Sigmoid colon (tissue), 7 donors: ENCODE data around the gene EFEMP1. TPM values are rescaled to one million over a fixed set of nuclear protein-coding genes. Genes with fewer than 3 reads are reported as not detected.

Experiments used
- DNase-seq: peaks from one replicate; pipeline ENCODE4 v3.0.0-alpha.2; 2019
- H3K27ac ChIP-seq, 4 donors: fragments of 200-600 bp; sonication (generic); one replicate each; pipeline ENCODE4 v1.5.1; 2016 to 2019; ENCODE audit warnings: mild to moderate bottlenecking in 1 of 4
- H3K27me3 ChIP-seq, 3 donors: fragments of 200-600 bp; sonication (generic); one replicate each; pipeline ENCODE4 v1.5.1; 2019; ENCODE audit warnings: mild to moderate bottlenecking in 1 of 3
- H3K36me3 ChIP-seq, 4 donors: fragments of 200-600 bp; sonication (generic); one replicate each; pipeline ENCODE4 v1.5.1; 2016 to 2019
- H3K4me1 ChIP-seq, 4 donors: fragments of 200-600 bp; sonication (generic); one replicate each; pipeline ENCODE4 v1.5.1; 2017 to 2019
- H3K4me3 ChIP-seq, 4 donors: fragments of 200-600 bp; sonication (generic); one replicate each; pipeline ENCODE4 v1.5.1; 2017 to 2019; ENCODE audit warnings: mild to moderate bottlenecking in 2 of 4, moderate library complexity in 1 of 4
- H3K9me3 ChIP-seq, 4 donors: fragments of 200-600 bp in 3 of 4; sonication (generic) in 3 of 4; one replicate each; pipeline versions ENCODE4 v1.5.1 to v1.6.1; 2013 to 2019
- CTCF ChIP-seq, 4 experiments: fragments of 450-650 bp in 3 of 4; fragments of 200-600 bp in 1 of 4; IDR thresholded peaks; one replicate each; pipeline ENCODE4 v1.5.1; 2016 to 2019; ENCODE audit warnings: antibody characterized with exemption in 4 of 4, mild to moderate bottlenecking in 3 of 4, moderate library complexity in 2 of 4
- EP300 ChIP-seq, 4 donors: sonication (generic); formaldehyde crosslinking; IDR thresholded peaks; one replicate each; pipeline ENCODE4 v1.6.1; 2017; ENCODE audit warnings: antibody characterized with exemption in 4 of 4
- POLR2A ChIP-seq, 2 donors: fragments of 450-650 bp; IDR thresholded peaks; one replicate each; pipeline ENCODE4 v1.6.1; 2016; ENCODE audit warnings: antibody characterized with exemption in 2 of 2, mild to moderate bottlenecking in 2 of 2, moderate library complexity in 2 of 2
- POLR2AphosphoS5 ChIP-seq, 4 donors: sonication (generic); formaldehyde crosslinking; IDR thresholded peaks; one replicate each; pipeline ENCODE4 v1.6.1; 2017; ENCODE audit warnings: antibody characterized with exemption in 4 of 4
- WGBS, 2 donors: extraction: QIAGEN DNeasy Blood & Tissue Kit; methylation state at CpG; one replicate each; pipeline ENCODE4 v1.1.7; 2013; 5-methylcytosine and 5-hydroxymethylcytosine counted together
- intact Hi-C: fragments of 100-400 bp; cut with DNase I; formaldehyde crosslinking; loops from one replicate; pipeline ENCODE4 v1.15.1; 2023
- polyA plus RNA-seq, 3 donors: library from polyadenylated mRNA; stranded (reverse); fragments of 200-250 nt; gene quantifications; one replicate each; pipeline ENCODE4 v1.2.3, GENCODE V29; 2013
- total RNA-seq, 4 donors: library from RNA; depleted of rRNA; stranded (reverse); fragments of >200 nt; gene quantifications; one replicate each; pipeline ENCODE4 v1.1.0, GENCODE V29; 2016
- donor health status: healthy with polysubstance abuse.
- donor health status: Bipolar disorder and iron deficiency.
- donor health status: healthy.

The EFEMP1 gene
- total and polyA plus RNA-seq, 7 donors: 5.3 to 111 (median 37.7) TPM

- WGBS, 2 donors: 15 to 26% methylated on average over 19 of the region's 19 CpGs
- TF ChIP-seq POLR2AphosphoS5 (IDR thresholded peaks at IDR 0.05): peak in 1 of 4 donors; percentile 7
- no peak for TF ChIP-seq POLR2A (IDR thresholded peaks at IDR 0.05)
- TF ChIP-seq CTCF (IDR thresholded peaks at IDR 0.05): no peak
- no peak for TF ChIP-seq EP300 (IDR thresholded peaks at IDR 0.05)
- no peak for DNase-seq
- peak overlapping the region; percentile 34 to 58 (median 53) for H3K4me3 ChIP-seq
- peak overlapping the region in 2 of 4 donors; percentile 48 to 66 for H3K27ac ChIP-seq
- peaks cover 6 to 44% (median 7%) of the 10 kb centered on the region in 3 donors for H3K27me3 ChIP-seq
- no peaks in the 10 kb centered on the region for H3K36me3 ChIP-seq
- H3K4me1 ChIP-seq: peaks cover 0 to 16% (median 12%) of the 10 kb centered on the region in 4 donors
- H3K9me3 ChIP-seq: no peaks in the 10 kb centered on the region
- intact Hi-C loops: no loop called here
Measured at GRCh38 chr2:55922291-55922907, 1.2 kb downstream of the EFEMP1 start.

GRCh38 chr2:55919574-55919973 lies 4.0 kb downstream of the EFEMP1 start:
- no peak overlapping the region for H3K4me3 ChIP-seq
- peaks cover 0 to 16% (median 12%) of the 10 kb centered on the region in 4 donors for H3K4me1 ChIP-seq
- WGBS, 2 donors: 92% methylated on average over 3 of the region's 3 CpGs

GRCh38 chr2:55918856-55919255 lies 4.7 kb downstream of the EFEMP1 start:
- H3K27me3 ChIP-seq: peaks cover 0 to 11% (median 3%) of the 10 kb centered on the region in 3 donors

More at GRCh38 chr2:55919574-55919973, 4.0 kb downstream of the EFEMP1 start:
- Histone ChIP-seq H3K9me3 (no peaks in the 10 kb centered on the region), H3K27ac (no peak overlapping the region), H3K27me3 (peaks cover 0 to 18% (median 7%) of the 10 kb centered on the region in 3 donors), H3K36me3 (no peaks in the 10 kb centered on the region)
- no peak for DNase-seq
- TF ChIP-seq CTCF (IDR thresholded peaks at IDR 0.05) (no peak), POLR2AphosphoS5 (IDR thresholded peaks at IDR 0.05) (no peak), POLR2A (IDR thresholded peaks at IDR 0.05) (no peak), EP300 (IDR thresholded peaks at IDR 0.05) (no peak)
- intact Hi-C loops: no loop called here

GRCh38 chr2:55917713-55918390 lies 5.7 kb downstream of the EFEMP1 start:
- 90 to 94% methylated on average over 11 of the region's 11 CpGs for WGBS, 2 donors
- H3K27ac ChIP-seq: no peak overlapping the region
- H3K4me3 ChIP-seq: no peak overlapping the region
- H3K36me3 ChIP-seq: no peaks in the 10 kb centered on the region
- peaks cover 0 to 1% (median under 1%) of the 10 kb centered on the region in 4 donors for H3K4me1 ChIP-seq
- no peak for DNase-seq
- intact Hi-C loops: no loop called here
- TF ChIP-seq EP300 (IDR thresholded peaks at IDR 0.05): no peak
- no peak for TF ChIP-seq POLR2A (IDR thresholded peaks at IDR 0.05)
- no peak for TF ChIP-seq CTCF (IDR thresholded peaks at IDR 0.05)
- no peak for TF ChIP-seq POLR2AphosphoS5 (IDR thresholded peaks at IDR 0.05)
- no peaks in the 10 kb centered on the region for H3K9me3 ChIP-seq
- H3K27me3 ChIP-seq: peaks cover 0 to 1% (median 0%) of the 10 kb centered on the region in 3 donors

More at GRCh38 chr2:55918856-55919255, 4.7 kb downstream of the EFEMP1 start:
- TF ChIP-seq POLR2A (IDR thresholded peaks at IDR 0.05) (no peak), POLR2AphosphoS5 (IDR thresholded peaks at IDR 0.05) (no peak), CTCF (IDR thresholded peaks at IDR 0.05) (no peak), EP300 (IDR thresholded peaks at IDR 0.05) (no peak)
- no peak overlapping the region for H3K27ac ChIP-seq
- H3K36me3 ChIP-seq: no peaks in the 10 kb centered on the region
- WGBS, 2 donors: 77 to 87% methylated on average over 1 of the region's 1 CpG
- intact Hi-C loops: no loop called here
- peaks cover 0 to 11% (median 10%) of the 10 kb centered on the region in 4 donors for H3K4me1 ChIP-seq
- DNase-seq: no peak
- H3K9me3 ChIP-seq: no peaks in the 10 kb centered on the region
- H3K4me3 ChIP-seq: no peak overlapping the region
